Spinal cord (tissue), 10 donors: ENCODE measurements around the gene NPLOC4. TPM values are rescaled to one million over a fixed set of nuclear protein-coding genes. Genes with fewer than 3 reads are reported as not detected.

Experiments used
- DNase-seq, 6 donors: peaks; one replicate each; pipeline versions ENCODE4 v3.0.0 to v3.0.0-alpha.2; 2013 to 2015; ENCODE audit warnings: low spot score in 6 of 6, low read depth in 4 of 6
- H3K27ac ChIP-seq: one replicate; pipeline ENCODE4 v1.5.1; 2013; ENCODE audit warnings: low read depth, low read length, control low read depth
- H3K27me3 ChIP-seq: one replicate; pipeline ENCODE4 v1.6.1; 2013; ENCODE audit warnings: low read length; ENCODE audit not compliant: control insufficient read depth, insufficient read depth
- H3K36me3 ChIP-seq: one replicate; pipeline ENCODE4 v1.6.1; 2013; ENCODE audit warnings: low read length; ENCODE audit not compliant: control insufficient read depth, insufficient read depth
- H3K4me1 ChIP-seq: one replicate; pipeline ENCODE4 v1.6.1; 2013; ENCODE audit warnings: low read length; ENCODE audit not compliant: control insufficient read depth, insufficient read depth
- H3K4me3 ChIP-seq: one replicate; pipeline ENCODE4 v1.5.1; 2013; ENCODE audit warnings: low read depth, low read length, control low read depth
- H3K9me3 ChIP-seq: one replicate; pipeline ENCODE4 v1.6.1; 2013; ENCODE audit warnings: low read length; ENCODE audit not compliant: control insufficient read depth, insufficient read depth
- WGBS: methylation state at CpG from one replicate; pipeline ENCODE4 v1.1.5; 2013; ENCODE audit warnings: missing lambda C conversion rate; ENCODE audit not compliant: insufficient coverage; 5-methylcytosine and 5-hydroxymethylcytosine counted together
- polyA plus RNA-seq, 2 donors: library from polyadenylated mRNA; unstranded; fragments of 120-200 nt; gene quantifications; one replicate each; pipeline ENCODE4 v1.2.1, GENCODE V29; 2013; ENCODE audit not compliant: insufficient read length in 2 of 2
- total RNA-seq, 2 donors: library from RNA; depleted of rRNA in 1 of 2; stranded (reverse); fragments of 120-200 nt in 1 of 2; fragments of >200 nt in 1 of 2; gene quantifications; one replicate each; pipeline versions ENCODE4 v1.2.3 to v1.2.4, GENCODE V29; 2013 to 2014
- donor health status: healthy.

Gene NPLOC4
- total and polyA plus RNA-seq, 4 donors = 38.8 to 60.6 (median 43.1) TPM

DNA sequence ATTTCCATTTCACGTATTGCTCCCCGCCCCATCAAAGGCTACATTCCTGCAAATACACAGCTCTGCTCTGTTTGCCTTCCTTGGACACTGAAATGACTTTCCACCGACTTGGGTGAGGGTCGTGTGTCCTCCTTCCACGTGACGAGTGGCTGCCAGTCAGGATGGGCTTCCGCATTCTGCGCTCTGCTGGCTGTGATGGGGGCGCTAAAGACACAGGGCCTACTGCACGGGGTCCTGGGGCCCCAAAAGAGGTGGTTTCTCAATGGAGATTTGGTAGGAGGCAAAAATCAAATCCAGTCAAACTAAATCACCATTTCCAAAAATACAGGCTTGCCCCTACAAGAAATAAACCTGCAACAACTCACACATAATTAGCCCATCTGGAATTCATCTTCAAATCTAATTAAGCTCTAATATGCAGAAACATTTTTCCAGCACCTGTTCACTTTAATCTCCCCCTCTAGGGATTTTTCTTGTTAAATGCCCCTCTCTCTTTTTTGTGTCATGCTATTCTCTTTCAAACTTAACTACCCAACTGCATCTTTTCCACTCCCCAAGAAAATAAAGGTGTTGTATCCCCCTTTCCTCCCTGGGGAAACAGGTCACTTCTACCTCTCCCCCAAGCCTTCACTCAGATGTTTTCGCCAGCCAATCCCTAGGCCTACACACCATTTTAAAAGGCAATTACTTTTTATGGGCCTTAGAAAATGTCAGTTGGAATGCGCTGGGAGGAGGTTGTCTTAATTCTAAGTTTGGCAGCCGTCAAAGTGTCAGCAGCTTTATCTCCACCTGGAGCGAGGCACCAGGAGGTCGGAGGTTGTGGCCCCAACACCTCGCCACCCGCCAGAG is 62.9 kb downstream of the NPLOC4 start:
- H3K4me1 ChIP-seq = peaks cover 44% of the 10 kb centered on the region
- WGBS = 78% methylated on average over 12 of the region's 17 CpGs
- peak in 1 of 6 donors; percentile 67 for DNase-seq
- no peak overlapping the region for H3K4me3 ChIP-seq
- no peak overlapping the region for H3K27ac ChIP-seq
- no peaks in the 10 kb centered on the region for H3K9me3 ChIP-seq
- peaks cover 70% of the 10 kb centered on the region for H3K36me3 ChIP-seq
- H3K27me3 ChIP-seq = no peaks in the 10 kb centered on the region

DNA sequence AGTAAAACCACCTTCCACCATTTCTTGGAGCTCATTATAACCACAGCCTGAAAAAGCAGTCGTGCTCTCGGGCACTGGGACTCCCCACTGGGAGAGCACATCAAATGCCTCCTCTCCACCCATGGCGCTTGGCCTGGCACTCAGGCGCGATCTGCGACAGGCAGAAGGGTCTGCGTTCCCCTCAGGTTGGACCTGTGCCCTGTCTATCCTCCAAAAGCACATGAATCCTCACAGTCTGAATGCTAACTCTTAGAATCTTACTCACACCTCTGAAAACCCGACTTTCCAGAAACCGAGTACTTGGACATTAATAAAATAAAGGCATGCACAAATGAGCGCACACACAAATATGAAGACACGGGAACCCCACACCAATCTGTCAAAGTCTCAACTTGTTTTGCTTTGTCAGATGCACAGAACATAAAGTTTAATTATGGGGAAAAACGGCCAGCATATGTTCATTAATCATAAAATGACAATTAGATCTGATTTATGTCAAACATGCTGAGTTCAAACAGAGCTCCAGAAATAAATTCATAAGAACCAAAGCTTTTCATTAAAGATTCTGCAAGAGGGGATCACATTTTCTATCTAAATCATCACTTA is 64.2 kb downstream of the NPLOC4 start:
- peaks cover 54% of the 10 kb centered on the region for H3K4me1 ChIP-seq
- no peak overlapping the region for H3K4me3 ChIP-seq
- H3K27me3 ChIP-seq = no peaks in the 10 kb centered on the region
- DNase-seq = peak in 2 of 6 donors; percentile 32 to 45
- H3K27ac ChIP-seq = no peak overlapping the region
- no peaks in the 10 kb centered on the region for H3K9me3 ChIP-seq
- 67% methylated on average over 9 of the region's 12 CpGs for WGBS
- peaks cover 74% of the 10 kb centered on the region for H3K36me3 ChIP-seq

DNA sequence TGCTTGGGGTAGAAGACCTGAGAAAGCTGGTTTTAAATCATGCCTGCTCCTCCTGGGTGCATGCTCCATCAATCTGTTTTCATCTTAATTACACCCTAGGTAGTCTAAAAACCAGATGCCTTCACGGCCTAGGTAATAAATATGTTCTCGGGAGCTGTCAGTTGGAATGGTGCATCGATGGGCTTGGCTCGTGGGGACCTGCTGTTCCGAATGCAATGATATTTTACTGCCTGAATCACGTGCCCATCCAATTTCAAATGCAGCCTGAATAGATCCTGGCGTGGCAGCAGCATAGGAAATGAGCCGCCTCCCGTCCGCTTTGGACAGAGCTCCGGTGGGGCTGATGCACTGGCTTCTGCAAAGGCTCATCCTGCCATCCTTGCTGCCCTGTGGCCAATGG is 65.9 kb downstream of the NPLOC4 start:
- peak in 2 of 6 donors; percentile 43 to 90 for DNase-seq
- no peak overlapping the region for H3K4me3 ChIP-seq
- peaks cover 71% of the 10 kb centered on the region for H3K36me3 ChIP-seq
- no peaks in the 10 kb centered on the region for H3K9me3 ChIP-seq
- H3K27me3 ChIP-seq = no peaks in the 10 kb centered on the region
- 71% methylated on average over 9 of the region's 11 CpGs for WGBS
- no peak overlapping the region for H3K27ac ChIP-seq
- H3K4me1 ChIP-seq = peaks cover 63% of the 10 kb centered on the region

DNA sequence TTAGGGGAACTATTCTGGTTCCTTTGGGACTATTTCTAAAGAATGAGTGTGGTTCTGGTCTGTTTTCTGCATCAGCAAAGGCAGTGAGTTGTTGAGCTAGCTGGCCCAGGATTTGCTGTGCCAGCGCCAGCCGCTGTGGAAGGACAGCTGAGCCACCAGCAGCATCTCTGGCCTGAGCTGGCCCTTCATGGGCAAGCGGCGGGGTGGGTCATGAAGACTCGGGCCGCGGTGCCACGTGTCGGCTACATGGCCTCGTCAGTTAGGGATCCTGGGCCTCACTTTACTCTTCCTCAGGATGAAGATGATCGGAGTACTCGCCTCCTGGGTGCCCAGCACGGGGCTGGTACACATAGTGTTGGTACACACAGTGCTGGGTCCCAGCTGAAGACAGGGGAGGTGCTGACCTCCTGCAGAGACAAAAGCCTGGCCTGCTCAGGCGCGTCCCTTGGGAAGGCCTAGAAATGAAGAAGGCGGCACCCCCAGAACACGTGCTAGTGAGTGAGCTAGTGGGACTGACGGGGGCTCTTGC is 66.9 kb downstream of the NPLOC4 start:
- H3K4me3 ChIP-seq = no peak overlapping the region
- H3K27me3 ChIP-seq = no peaks in the 10 kb centered on the region
- H3K4me1 ChIP-seq = peaks cover 65% of the 10 kb centered on the region
- peak in 1 of 6 donors; percentile 12 for DNase-seq
- peaks cover 74% of the 10 kb centered on the region for H3K36me3 ChIP-seq
- no peak overlapping the region for H3K27ac ChIP-seq
- no peaks in the 10 kb centered on the region for H3K9me3 ChIP-seq
- WGBS = 94% methylated on average over 17 of the region's 18 CpGs

DNA sequence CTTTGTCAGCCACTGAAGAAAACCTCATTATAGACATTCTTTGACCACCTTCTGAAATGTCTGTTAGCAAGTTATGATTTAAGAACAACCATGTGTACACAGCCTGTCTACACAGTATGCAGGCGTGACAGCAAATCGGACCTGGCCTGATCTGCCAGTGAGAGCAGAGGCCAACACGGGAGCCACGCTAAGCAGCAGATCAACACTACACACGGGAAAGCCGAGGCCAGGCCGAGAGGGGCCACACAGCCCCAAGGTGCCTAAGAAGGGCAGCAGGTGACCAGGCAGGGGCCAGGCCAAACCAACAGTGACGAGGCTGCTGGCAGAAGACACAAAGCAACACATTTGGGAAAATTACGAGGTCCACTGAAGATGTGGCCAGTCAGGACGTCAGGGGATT is 68.5 kb downstream of the NPLOC4 start:
- H3K4me1 ChIP-seq = peaks cover 62% of the 10 kb centered on the region
- DNase-seq = no peak
- H3K36me3 ChIP-seq = peaks cover 79% of the 10 kb centered on the region
- no peak overlapping the region for H3K4me3 ChIP-seq
- no peaks in the 10 kb centered on the region for H3K9me3 ChIP-seq
- H3K27ac ChIP-seq = peak overlapping the region; percentile 15
- H3K27me3 ChIP-seq = no peaks in the 10 kb centered on the region
- WGBS = 88% methylated on average over 10 of the region's 10 CpGs

DNA sequence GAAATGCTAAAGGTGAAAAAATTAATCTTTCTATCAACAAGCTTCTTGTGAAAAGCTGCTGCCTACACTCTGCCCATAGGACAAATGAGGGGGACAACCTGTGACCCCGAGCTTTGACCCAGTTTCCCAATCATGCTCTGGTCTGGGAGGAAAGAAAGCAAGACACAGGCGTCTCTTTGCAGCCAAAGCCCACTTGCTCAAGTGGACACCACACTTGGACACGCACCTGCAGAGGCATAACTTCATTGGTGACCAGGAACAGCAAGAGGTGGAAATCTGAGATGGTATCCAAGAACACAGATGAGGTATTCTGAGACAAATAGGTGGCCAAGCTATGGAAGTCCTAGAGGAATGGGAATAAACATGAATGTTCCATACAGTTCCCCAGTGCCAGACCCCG is 69.7 kb downstream of the NPLOC4 start:
- Histone ChIP-seq H3K9me3 (no peaks in the 10 kb centered on the region), H3K4me1 (peaks cover 59% of the 10 kb centered on the region), H3K4me3 (no peak overlapping the region), H3K36me3 (peaks cover 88% of the 10 kb centered on the region), H3K27me3 (no peaks in the 10 kb centered on the region), H3K27ac (peak overlapping the region; percentile 84)
- 79% methylated on average over 4 of the region's 4 CpGs for WGBS
- no peak for DNase-seq

DNA sequence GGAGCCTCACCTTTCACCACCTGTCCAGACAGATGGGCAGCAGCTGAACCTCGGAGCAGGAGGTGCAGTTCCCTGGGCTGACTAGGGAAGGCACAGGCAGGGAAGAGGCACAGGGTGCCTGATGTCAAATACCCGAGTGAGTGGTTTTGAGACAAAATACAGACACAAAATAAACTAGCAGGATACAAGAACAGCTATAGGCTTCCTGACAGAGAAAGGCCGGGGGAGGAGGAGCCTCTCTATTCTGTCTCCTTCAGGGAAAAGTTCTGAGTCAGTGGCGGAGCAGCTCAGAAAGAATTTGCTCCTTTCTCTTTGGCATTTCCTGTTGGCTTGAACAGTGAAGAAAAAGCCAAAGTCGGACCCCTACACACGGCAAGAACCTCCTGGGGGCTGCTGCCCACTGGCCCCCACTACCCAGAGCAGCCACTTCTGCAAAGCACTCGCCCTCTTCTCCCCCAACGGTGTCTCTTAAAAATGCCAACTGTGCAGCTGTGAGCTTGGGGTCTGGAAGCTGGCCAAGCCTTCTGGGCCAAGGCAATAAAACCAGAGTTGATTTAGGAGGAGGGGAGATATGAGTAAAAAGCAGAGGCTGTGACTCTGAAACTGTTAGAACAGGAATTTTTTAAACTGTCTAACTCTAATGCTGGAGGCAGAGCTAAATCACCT is 70.3 kb downstream of the NPLOC4 start:
- peak overlapping the region; percentile 84 for H3K27ac ChIP-seq
- 29% methylated on average over 6 of the region's 8 CpGs for WGBS
- H3K9me3 ChIP-seq = no peaks in the 10 kb centered on the region
- peaks cover 90% of the 10 kb centered on the region for H3K36me3 ChIP-seq
- H3K27me3 ChIP-seq = no peaks in the 10 kb centered on the region
- peaks cover 55% of the 10 kb centered on the region for H3K4me1 ChIP-seq
- H3K4me3 ChIP-seq = peak overlapping the region; percentile 1
- DNase-seq = peak in 3 of 6 donors; percentile 40 to 77 (median 77)

DNA sequence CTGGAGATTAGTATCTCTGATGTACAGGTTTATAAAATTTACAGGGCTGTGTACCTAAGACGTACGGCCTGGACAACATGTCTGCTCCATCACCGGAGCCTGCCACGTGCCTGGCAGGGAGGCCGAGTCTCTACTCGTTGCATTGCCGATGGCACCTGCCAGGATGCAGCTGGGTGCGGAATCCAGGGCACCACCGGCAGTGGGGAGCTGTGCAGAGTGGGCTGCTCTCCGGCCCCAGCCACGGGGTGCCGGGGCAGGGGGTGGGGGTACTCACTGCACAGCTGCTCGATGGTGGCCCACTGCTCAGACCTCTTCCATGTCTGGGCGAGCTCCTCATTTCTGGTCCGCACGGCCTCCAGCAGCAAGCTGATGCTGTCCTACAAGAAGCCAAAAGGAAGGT is 71.7 kb downstream of the NPLOC4 start:
- Histone ChIP-seq H3K4me1 (peaks cover 44% of the 10 kb centered on the region), H3K27me3 (no peaks in the 10 kb centered on the region), H3K36me3 (peaks cover 85% of the 10 kb centered on the region), H3K9me3 (no peaks in the 10 kb centered on the region), H3K27ac (no peak overlapping the region), H3K4me3 (no peak overlapping the region)
- DNase-seq = no peak
- 96% methylated on average over 16 of the region's 16 CpGs for WGBS

DNA sequence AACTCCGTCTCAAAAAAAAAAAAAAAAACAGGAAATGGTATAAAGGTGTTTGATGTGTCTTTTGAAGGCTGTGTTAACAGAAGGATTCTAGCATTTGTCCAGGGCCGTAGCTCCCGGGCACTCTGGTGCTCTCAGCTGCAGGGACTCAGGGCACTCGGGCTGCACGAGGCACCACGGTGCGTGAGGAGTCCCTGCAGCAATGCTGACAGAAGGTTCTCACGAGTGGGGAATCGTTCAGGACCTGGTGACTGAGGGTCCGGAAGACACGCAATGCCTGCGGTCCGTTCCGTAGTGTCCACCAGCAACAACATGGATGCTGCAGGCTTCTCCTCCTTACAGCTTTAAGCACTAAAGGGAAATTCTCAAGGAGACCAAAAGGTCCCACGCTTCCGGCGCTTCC is 72.1 kb downstream of the NPLOC4 start:
- Histone ChIP-seq H3K27ac (no peak overlapping the region), H3K27me3 (no peaks in the 10 kb centered on the region), H3K9me3 (no peaks in the 10 kb centered on the region), H3K4me1 (peaks cover 40% of the 10 kb centered on the region), H3K4me3 (no peak overlapping the region), H3K36me3 (peaks cover 85% of the 10 kb centered on the region)
- no peak for DNase-seq
- WGBS = 95% methylated on average over 10 of the region's 17 CpGs
